ENCODE results near the gene PHF21B. TPM values are rescaled to one million over a fixed set of nuclear protein-coding genes. Genes with fewer than 3 reads are reported as not detected.
A peak's percentile ranks its signal among the peaks of the same experiment; 100 is the strongest.

The PHF21B gene
- total RNA-seq, 1 experiment from 2014 or later: 4.5 TPM

GRCh38 chr22:45026511-45026910 lies 16.7 kb upstream of the PHF21B start:
- peaks cover 3% of the 10 kb centered on the region for H3K27me3 ChIP-seq (ENCODE audit: control insufficient read depth, insufficient read depth, low read length)
- intact Hi-C loops (cut with micrococcal nuclease; ENCODE audit: unreplicated experiment) (no loop called here), in situ Hi-C loops (cut with HindIII; ENCODE audit: low pct_unique_long_range_greater_than_20kb, low sequenced_read_pairs) (no loop called here)
- ATAC-seq: no peak
- TF ChIP-seq REST (IDR thresholded peaks at IDR 0.05; ENCODE audit: insufficient read depth in 1 of 2, low read depth in 2 of 2, low read length in 1 of 2) (no peak), TCF7L2 (IDR thresholded peaks at IDR 0.05; ENCODE audit: low read depth, low read length) (no peak), SIN3A (IDR thresholded peaks at IDR 0.05; ENCODE audit: borderline replicate concordance, insufficient read depth, low read depth, low read length) (no peak), CTCF (IDR thresholded peaks at IDR 0.05) (no peak), POLR2AphosphoS5 (IDR thresholded peaks at IDR 0.05; ENCODE audit: low read depth, low read length) (no peak)
- H3K27ac ChIP-seq (ENCODE audit: low read length): no peak overlapping the region
- no peak overlapping the region for H3K4me3 ChIP-seq (ENCODE audit: low read depth in 2 of 2, low read length in 2 of 2)
- DNase-seq (ENCODE audit: low read depth, low spot score): no peak
- H3K4me1 ChIP-seq (ENCODE audit: control insufficient read depth, insufficient read depth, low read length): no peaks in the 10 kb centered on the region
- ChIA-PET POLR2A (interaction anchor here (0.7 kb wide), 1 partner anchor 68 kb away, joined by 10 read pairs; no protein-coding TSS in a partner anchor), CTCF (no interaction called here)
- no TSS peak for BruUV-seq (replicated peaks)
- no peaks in the 10 kb centered on the region for H3K36me3 ChIP-seq (ENCODE audit: control insufficient read depth, insufficient read depth, low read length)
- H3K9me3 ChIP-seq (ENCODE audit: control insufficient read depth, insufficient read depth, low read depth, low read length): no peaks in the 10 kb centered on the region

GRCh38 chr22:45023431-45023830 lies 13.6 kb upstream of the PHF21B start:
- H3K4me1 ChIP-seq (ENCODE audit: control insufficient read depth, insufficient read depth, low read length): no peaks in the 10 kb centered on the region
- CTCF ChIA-PET: no interaction called here
- no peaks in the 10 kb centered on the region for H3K9me3 ChIP-seq (ENCODE audit: control insufficient read depth, insufficient read depth, low read depth, low read length)
- no peak for DNase-seq (ENCODE audit: low read depth, low spot score)
- no peak overlapping the region for H3K27ac ChIP-seq (ENCODE audit: low read length)
- BruUV-seq (replicated peaks): no TSS peak
- in situ Hi-C loops (cut with HindIII; ENCODE audit: low pct_unique_long_range_greater_than_20kb, low sequenced_read_pairs) (no loop called here), intact Hi-C loops (cut with micrococcal nuclease; ENCODE audit: unreplicated experiment) (no loop called here)
- TF ChIP-seq TCF7L2 (IDR thresholded peaks at IDR 0.05; ENCODE audit: low read depth, low read length): no peak
- TF ChIP-seq SIN3A (IDR thresholded peaks at IDR 0.05; ENCODE audit: borderline replicate concordance, insufficient read depth, low read depth, low read length): no peak
- ATAC-seq: no peak
- peaks cover 3% of the 10 kb centered on the region; the same call in 1 of the 2 replicates for H3K27me3 ChIP-seq (ENCODE audit: control insufficient read depth, insufficient read depth, low read length)
- H3K36me3 ChIP-seq (ENCODE audit: control insufficient read depth, insufficient read depth, low read length): no peaks in the 10 kb centered on the region
- no peak overlapping the region for H3K4me3 ChIP-seq (ENCODE audit: low read depth in 2 of 2, low read length in 2 of 2)
- POLR2A ChIA-PET: no interaction called here

- intact Hi-C loops (cut with micrococcal nuclease; ENCODE audit: unreplicated experiment): no loop called here
- ChIA-PET POLR2A (no interaction called here), CTCF (no interaction called here)
- in situ Hi-C loops (cut with HindIII; ENCODE audit: low pct_unique_long_range_greater_than_20kb, low sequenced_read_pairs): no loop called here
- H3K4me3 ChIP-seq (ENCODE audit: low read depth in 2 of 2, low read length in 2 of 2): no peak overlapping the region
- peaks cover 3% of the 10 kb centered on the region; the same call in 1 of the 2 replicates for H3K27me3 ChIP-seq (ENCODE audit: control insufficient read depth, insufficient read depth, low read length)
- no TSS peak for BruUV-seq (replicated peaks)
- H3K9me3 ChIP-seq (ENCODE audit: control insufficient read depth, insufficient read depth, low read depth, low read length): no peaks in the 10 kb centered on the region
- ATAC-seq (peak; percentile 42; the same call in 1 of the 2 replicates), DNase-seq (ENCODE audit: low read depth, low spot score) (no peak)
- no peaks in the 10 kb centered on the region for H3K4me1 ChIP-seq (ENCODE audit: control insufficient read depth, insufficient read depth, low read length)
- no peaks in the 10 kb centered on the region for H3K36me3 ChIP-seq (ENCODE audit: control insufficient read depth, insufficient read depth, low read length)
- no peak for TF ChIP-seq POLR2AphosphoS5 (IDR thresholded peaks at IDR 0.05; ENCODE audit: low read depth, low read length)
- no peak for TF ChIP-seq SIN3A (IDR thresholded peaks at IDR 0.05; ENCODE audit: borderline replicate concordance, insufficient read depth, low read depth, low read length)
- no peak for TF ChIP-seq REST (IDR thresholded peaks at IDR 0.05; ENCODE audit: insufficient read depth in 1 of 2, low read depth in 2 of 2, low read length in 1 of 2)
- TF ChIP-seq TCF7L2 (IDR thresholded peaks at IDR 0.05; ENCODE audit: low read depth, low read length): no peak
- no peak for TF ChIP-seq CTCF (IDR thresholded peaks at IDR 0.05)
- no peak overlapping the region for H3K27ac ChIP-seq (ENCODE audit: low read length)
These were observed 10.3 kb upstream of the PHF21B start for GRCh38 chr22:45019861-45020655.
